Measurements from ENCODE around the gene SGCD. TPM values are rescaled to one million over a fixed set of nuclear protein-coding genes. Genes with fewer than 3 reads are reported as not detected.

SGCD gene
- total and polyA plus RNA-seq, 9 of the 15 experiments (the other 6 are each of a cell fraction or from before 2014, with no cell fraction given), result not detected

DNA sequence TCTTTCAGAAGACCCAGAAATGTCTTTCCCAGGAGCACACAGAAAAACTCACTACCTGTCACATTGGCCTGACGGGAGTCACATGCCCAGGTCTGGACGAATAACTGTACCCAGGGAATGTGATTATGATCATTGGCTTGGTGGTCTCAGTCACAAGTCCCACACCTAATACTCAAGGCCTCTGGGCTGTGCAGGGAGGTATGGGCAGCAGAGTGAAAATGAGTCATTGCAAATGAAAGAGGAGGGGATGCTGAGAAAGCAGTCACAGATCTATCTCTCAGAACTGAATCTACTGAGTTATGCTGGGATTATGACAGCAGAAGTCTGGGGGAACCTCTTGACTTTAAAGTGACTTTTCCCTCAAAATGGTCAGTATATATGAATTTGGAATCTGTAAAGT is 36.9 kb downstream of the SGCD start:
- no peaks in the 10 kb centered on the region for H3K79me2 ChIP-seq (ENCODE audit: control insufficient read depth, insufficient read depth, low read length)
- H3K4me1 ChIP-seq (replicated peaks in 1 of 2; ENCODE audit: control insufficient read depth in 2 of 2, insufficient read depth in 2 of 2, low read length in 2 of 2), result no peaks in the 10 kb centered on the region
- H3K27me3 ChIP-seq (ENCODE audit: control insufficient read depth in 2 of 2, insufficient read depth in 2 of 2, low read length in 2 of 2), result no peaks in the 10 kb centered on the region
- H3K36me3 ChIP-seq (ENCODE audit: control insufficient read depth, insufficient read depth, low read length), result no peaks in the 10 kb centered on the region
- intact Hi-C loops (cut with micrococcal nuclease), result no loop called here
- no peak overlapping the region for H3K9ac ChIP-seq (ENCODE audit: insufficient read depth in 1 of 2, low read depth in 2 of 2, low read length in 2 of 2)
- no peak overlapping the region for H3K4me2 ChIP-seq (ENCODE audit: insufficient read depth, low read length)
- ATAC-seq, result no peak
- no TSS peak for BruUV-seq (replicated peaks)
- H3K9me3 ChIP-seq (replicated peaks; ENCODE audit: control insufficient read depth, insufficient read depth, low read depth, low read length), result no peaks in the 10 kb centered on the region
- ChIA-PET POLR2A (no interaction called here), CTCF (ENCODE audit: low intra/inter-chr PET ratio) (no interaction called here)
- no peaks in the 10 kb centered on the region for H3K9me1 ChIP-seq (ENCODE audit: control insufficient read depth, insufficient read depth, low read length)
- 0% methylated on average over 2 of the region's 2 CpGs for WGBS (ENCODE audit: insufficient coverage, low coverage, missing lambda C conversion rate)
- no peak overlapping the region for H3K27ac ChIP-seq (ENCODE audit: extremely low read depth, low read depth, low read length)
- no peak overlapping the region for H2AFZ ChIP-seq (ENCODE audit: low read depth, low read length)
- FAIRE-seq, result no peak
- H4K20me1 ChIP-seq (replicated peaks; ENCODE audit: control insufficient read depth, insufficient read depth, low read length), result no peaks in the 10 kb centered on the region
- in situ Hi-C loops (cut with MboI), result no loop called here
- no peak for DNase-seq (ENCODE audit: extremely low read depth in 1 of 4, low spot score in 3 of 4)
- H3K4me3 ChIP-seq, result no peak overlapping the region
- no peak for TF ChIP-seq CCNT2 (IDR thresholded peaks at IDR 0.05; ENCODE audit: borderline replicate concordance, extremely low read depth, insufficient read length, low read depth, low read length)
- no peak for TF ChIP-seq ZBTB9 (CRISPR knock-in tag; IDR thresholded peaks at IDR 0.05)
- TF ChIP-seq FOXA3 (CRISPR knock-in tag; conservative IDR thresholded peaks at IDR 0.05 in 1 of 2, IDR thresholded peaks at IDR 0.05 in 1 of 2), result no peak
- TF ChIP-seq ZNF263 (CRISPR knock-in tag; IDR thresholded peaks at IDR 0.05; ENCODE audit: borderline replicate concordance), result no peak
- TF ChIP-seq, protein P1, sequence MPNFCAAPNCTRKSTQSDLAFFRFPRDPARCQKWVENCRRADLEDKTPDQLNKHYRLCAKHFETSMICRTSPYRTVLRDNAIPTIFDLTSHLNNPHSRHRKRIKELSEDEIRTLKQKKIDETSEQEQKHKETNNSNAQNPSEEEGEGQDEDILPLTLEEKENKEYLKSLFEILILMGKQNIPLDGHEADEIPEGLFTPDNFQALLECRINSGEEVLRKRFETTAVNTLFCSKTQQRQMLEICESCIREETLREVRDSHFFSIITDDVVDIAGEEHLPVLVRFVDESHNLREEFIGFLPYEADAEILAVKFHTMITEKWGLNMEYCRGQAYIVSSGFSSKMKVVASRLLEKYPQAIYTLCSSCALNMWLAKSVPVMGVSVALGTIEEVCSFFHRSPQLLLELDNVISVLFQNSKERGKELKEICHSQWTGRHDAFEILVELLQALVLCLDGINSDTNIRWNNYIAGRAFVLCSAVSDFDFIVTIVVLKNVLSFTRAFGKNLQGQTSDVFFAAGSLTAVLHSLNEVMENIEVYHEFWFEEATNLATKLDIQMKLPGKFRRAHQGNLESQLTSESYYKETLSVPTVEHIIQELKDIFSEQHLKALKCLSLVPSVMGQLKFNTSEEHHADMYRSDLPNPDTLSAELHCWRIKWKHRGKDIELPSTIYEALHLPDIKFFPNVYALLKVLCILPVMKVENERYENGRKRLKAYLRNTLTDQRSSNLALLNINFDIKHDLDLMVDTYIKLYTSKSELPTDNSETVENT (CRISPR knock-in tag; IDR thresholded peaks at IDR 0.05), result no peak
- TF ChIP-seq, protein P2, sequence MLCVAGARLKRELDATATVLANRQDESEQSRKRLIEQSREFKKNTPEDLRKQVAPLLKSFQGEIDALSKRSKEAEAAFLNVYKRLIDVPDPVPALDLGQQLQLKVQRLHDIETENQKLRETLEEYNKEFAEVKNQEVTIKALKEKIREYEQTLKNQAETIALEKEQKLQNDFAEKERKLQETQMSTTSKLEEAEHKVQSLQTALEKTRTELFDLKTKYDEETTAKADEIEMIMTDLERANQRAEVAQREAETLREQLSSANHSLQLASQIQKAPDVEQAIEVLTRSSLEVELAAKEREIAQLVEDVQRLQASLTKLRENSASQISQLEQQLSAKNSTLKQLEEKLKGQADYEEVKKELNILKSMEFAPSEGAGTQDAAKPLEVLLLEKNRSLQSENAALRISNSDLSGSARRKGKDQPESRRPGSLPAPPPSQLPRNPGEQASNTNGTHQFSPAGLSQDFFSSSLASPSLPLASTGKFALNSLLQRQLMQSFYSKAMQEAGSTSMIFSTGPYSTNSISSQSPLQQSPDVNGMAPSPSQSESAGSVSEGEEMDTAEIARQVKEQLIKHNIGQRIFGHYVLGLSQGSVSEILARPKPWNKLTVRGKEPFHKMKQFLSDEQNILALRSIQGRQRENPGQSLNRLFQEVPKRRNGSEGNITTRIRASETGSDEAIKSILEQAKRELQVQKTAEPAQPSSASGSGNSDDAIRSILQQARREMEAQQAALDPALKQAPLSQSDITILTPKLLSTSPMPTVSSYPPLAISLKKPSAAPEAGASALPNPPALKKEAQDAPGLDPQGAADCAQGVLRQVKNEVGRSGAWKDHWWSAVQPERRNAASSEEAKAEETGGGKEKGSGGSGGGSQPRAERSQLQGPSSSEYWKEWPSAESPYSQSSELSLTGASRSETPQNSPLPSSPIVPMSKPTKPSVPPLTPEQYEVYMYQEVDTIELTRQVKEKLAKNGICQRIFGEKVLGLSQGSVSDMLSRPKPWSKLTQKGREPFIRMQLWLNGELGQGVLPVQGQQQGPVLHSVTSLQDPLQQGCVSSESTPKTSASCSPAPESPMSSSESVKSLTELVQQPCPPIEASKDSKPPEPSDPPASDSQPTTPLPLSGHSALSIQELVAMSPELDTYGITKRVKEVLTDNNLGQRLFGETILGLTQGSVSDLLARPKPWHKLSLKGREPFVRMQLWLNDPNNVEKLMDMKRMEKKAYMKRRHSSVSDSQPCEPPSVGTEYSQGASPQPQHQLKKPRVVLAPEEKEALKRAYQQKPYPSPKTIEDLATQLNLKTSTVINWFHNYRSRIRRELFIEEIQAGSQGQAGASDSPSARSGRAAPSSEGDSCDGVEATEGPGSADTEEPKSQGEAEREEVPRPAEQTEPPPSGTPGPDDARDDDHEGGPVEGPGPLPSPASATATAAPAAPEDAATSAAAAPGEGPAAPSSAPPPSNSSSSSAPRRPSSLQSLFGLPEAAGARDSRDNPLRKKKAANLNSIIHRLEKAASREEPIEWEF (CRISPR knock-in tag; IDR thresholded peaks at IDR 0.05), result no peak
- TF ChIP-seq NCOR1 (IDR thresholded peaks at IDR 0.05), result no peak
- TF ChIP-seq, protein P3, sequence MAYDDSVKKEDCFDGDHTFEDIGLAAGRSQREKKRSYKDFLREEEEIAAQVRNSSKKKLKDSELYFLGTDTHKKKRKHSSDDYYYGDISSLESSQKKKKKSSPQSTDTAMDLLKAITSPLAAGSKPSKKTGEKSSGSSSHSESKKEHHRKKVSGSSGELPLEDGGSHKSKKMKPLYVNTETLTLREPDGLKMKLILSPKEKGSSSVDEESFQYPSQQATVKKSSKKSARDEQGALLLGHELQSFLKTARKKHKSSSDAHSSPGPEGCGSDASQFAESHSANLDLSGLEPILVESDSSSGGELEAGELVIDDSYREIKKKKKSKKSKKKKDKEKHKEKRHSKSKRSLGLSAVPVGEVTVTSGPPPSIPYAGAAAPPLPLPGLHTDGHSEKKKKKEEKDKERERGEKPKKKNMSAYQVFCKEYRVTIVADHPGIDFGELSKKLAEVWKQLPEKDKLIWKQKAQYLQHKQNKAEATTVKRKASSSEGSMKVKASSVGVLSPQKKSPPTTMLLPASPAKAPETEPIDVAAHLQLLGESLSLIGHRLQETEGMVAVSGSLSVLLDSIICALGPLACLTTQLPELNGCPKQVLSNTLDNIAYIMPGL (CRISPR knock-in tag; IDR thresholded peaks at IDR 0.05), result no peak
- TF ChIP-seq RBM34 (IDR thresholded peaks at IDR 0.05; ENCODE audit: borderline replicate concordance, insufficient read depth, low read length), result no peak
- no peak for TF ChIP-seq CBX2 (IDR thresholded peaks at IDR 0.05; ENCODE audit: insufficient read depth, low read length, poor library complexity, severe bottlenecking)
